HG02610 (cell line): ENCODE measurements around the gene KLHL11.

Source experiments
- ATAC-seq: cut with Tn5 transposase; IDR thresholded peaks from one replicate; pipeline ENCODE4 v1.9.1; 2021; ENCODE audit warnings: mild to moderate bottlenecking, moderate library complexity; ENCODE audit not compliant: unreplicated experiment

Gene KLHL11

DNA sequence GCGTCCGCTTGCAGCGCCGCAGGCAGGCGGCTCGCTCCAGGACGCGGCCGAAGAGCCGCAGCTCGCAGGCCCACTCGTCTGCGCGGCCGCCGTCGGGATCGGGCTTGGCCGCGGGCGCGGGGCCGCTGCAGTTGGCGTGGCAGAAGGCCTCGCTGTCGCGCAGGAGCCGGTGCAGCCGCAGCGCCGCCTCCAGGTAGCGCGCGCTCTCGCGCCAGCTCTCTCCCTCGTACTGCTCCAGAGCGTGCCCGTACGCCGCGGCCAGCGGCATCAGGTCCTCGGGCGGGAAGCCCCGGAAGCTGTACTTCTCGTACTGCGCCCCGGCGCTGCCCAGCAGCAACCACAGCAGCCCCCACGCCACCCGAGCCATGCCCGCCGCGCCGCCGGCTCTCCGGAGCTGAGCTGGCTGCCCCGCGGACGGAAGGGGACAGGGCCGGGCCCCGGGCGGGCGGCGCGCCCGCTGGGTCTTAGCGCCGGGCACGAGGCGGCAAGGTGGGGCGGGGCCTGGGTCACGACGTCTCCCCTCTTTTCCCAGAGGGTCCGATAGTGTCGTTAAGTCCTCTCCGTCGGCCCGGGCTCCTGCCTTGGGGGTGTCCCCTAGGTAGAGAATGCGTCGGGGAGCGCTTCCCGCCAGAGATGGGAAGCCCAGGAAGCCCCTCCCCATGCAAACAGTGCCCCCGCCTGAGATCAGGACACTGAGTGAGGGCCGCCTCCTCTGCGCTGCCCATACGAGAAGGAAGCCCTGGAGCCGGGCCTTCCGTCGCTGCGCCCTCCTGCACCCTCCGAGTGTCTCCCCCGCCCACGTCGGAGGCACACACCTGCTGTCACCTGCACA lies 53.5 kb downstream of the KLHL11 start, which contains the start of gene P3H4:
Gene P3H4, minus strand, starts transcription at position 401 of the 832 bp plus-strand sequence. Its CDS starts 34 bp downstream, at position 367.
- peak; percentile 69 for ATAC-seq

DNA sequence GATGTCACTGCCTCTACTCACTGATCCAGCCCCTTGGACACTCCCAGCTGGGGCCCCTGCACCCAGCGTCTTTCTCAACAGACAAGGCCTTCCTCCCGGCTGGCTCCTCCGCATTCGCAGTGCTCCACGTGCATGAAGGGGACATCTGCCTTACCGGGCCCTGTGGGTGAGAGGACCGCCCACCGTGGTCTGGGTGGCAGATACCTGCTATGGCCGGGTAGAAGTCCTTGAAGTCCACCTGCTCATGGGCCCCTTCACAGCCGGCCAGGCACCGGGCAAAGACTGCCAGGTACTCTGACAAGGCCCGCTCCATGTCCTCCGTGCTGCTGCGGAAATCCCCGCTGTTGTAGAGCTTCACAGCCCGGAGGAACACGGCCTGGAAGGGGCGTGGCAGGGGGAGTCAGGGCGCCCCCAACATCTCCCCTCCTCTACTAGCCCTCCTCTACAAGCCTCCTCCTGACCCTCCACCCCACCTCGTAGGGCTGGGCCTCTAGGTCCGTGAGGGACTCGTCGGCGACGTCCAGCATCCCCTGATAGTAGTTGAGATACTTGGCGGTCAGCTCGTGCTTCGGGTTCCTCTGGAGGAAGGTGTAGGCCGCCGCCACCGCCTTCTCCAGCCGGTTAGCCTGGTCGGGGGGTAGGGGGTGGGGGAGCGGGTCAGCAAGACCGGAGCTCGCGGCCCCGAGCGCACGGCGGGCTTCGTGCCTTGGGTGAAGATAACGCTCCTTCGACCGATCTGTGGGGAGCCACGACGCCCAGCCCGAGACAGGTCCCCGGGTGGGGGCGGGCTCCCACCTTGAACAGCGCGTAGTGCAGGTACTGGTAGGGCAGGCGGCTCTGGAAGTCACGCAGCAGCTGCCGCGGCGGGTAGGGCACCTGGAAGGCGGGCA lies 54.3 kb downstream of the KLHL11 start:
- ATAC-seq, result peak; percentile 20

DNA sequence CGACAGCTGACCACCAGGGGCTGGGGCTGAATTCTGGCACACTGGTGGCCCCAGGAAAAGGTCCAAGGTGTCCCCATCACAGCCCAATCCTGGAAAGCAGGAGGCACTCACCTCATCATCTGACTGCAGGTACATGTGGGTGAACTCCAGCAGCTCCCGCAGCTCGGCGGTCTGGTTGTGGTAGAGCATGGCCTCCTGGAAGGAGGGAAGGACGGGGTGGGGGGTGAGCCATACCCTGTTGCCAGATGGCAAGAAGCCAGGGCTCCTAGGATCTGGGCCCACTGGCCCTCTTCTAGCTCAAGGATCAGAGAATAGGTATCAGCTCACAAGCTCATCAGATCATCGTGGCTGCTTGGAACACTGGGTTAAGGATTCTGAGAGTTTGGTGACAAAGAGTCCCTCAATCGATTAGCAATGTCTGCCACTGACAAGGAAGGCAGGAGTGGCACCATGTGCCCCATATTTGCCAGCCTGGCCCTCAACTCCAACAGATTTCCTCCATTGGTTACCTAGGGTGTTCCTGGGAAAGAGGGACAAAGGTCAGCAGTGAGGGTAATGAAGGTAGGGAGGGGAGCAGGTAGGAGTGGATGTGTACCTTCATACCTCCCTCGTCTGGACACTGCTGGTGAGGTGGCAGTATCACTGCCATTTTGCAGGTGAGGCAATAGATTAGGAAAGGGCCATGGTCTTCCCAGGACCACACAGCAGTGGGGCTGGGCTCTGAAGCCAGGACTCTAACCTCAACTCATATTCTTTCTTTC lies 58.4 kb downstream of the KLHL11 start:
- no peak for ATAC-seq
